Activated T-cell treated with anti-CD3 and anti-CD28 coated beads for 4 hours (primary cell): Measurements from ENCODE around the gene RCC1.
"Not testable (repeated sequence)": the region's sequence is repeated elsewhere in the genome, so short reads cannot be mapped to it uniquely, and the experiment has no call there.

ENCODE experiments used
- DNase-seq: peaks from one replicate; pipeline ENCODE4 v3.0.0-alpha.2; 2020

Gene RCC1

GRCh38 chr1:28505406-28506187 is at the start of gene RCC1:
Gene RCC1 (plus strand): TSS chr1:28506043. CDS start chr1:28529867, 23,824 bp downstream.
- peak; percentile 92 for DNase-seq

GRCh38 chr1:28456078-28456477 is 49.8 kb upstream of the RCC1 start:
- no peak for DNase-seq

- DNase-seq, result no peak
Measured at GRCh38 chr1:28457678-28458077, 48.2 kb upstream of the RCC1 start.

GRCh38 chr1:28458237-28459228 is 47.3 kb upstream of the RCC1 start:
- no peak for DNase-seq

GRCh38 chr1:28466226-28466778 is 39.5 kb upstream of the RCC1 start:
- no peak for DNase-seq

GRCh38 chr1:28470146-28470545 is 35.7 kb upstream of the RCC1 start:
- no peak for DNase-seq

- DNase-seq, result not testable (repeated sequence)
Measured at GRCh38 chr1:28479497-28479896, 26.3 kb upstream of the RCC1 start.

GRCh38 chr1:28480308-28480707 is 25.5 kb upstream of the RCC1 start:
- no peak for DNase-seq

GRCh38 chr1:28482138-28482537 is 23.7 kb upstream of the RCC1 start:
- no peak for DNase-seq

GRCh38 chr1:28482702-28483101 is 23.1 kb upstream of the RCC1 start:
- no peak for DNase-seq

- DNase-seq, result no peak
Measured at GRCh38 chr1:28494737-28495136, 11.1 kb upstream of the RCC1 start.

- DNase-seq, result no peak
Measured at GRCh38 chr1:28499553-28499952, 6.3 kb upstream of the RCC1 start.

GRCh38 chr1:28501925-28502324 is 3.9 kb upstream of the RCC1 start:
- no peak for DNase-seq

- no peak for DNase-seq
Measured at GRCh38 chr1:28503117-28503516, 2.7 kb upstream of the RCC1 start.

- DNase-seq, result no peak
Measured at GRCh38 chr1:28506907-28507246, 1.0 kb downstream of the RCC1 start.

GRCh38 chr1:28507247-28507645 is 1.4 kb downstream of the RCC1 start:
- no peak for DNase-seq

GRCh38 chr1:28507646-28508434 is 2.0 kb downstream of the RCC1 start:
- no peak for DNase-seq

GRCh38 chr1:28508435-28508754 is 2.6 kb downstream of the RCC1 start:
- no peak for DNase-seq

- DNase-seq, result no peak
Measured at GRCh38 chr1:28509705-28510272, 3.9 kb downstream of the RCC1 start.

- no peak for DNase-seq
Measured at GRCh38 chr1:28510273-28510969, 4.6 kb downstream of the RCC1 start.

- DNase-seq, result no peak
Measured at GRCh38 chr1:28510970-28511440, 5.2 kb downstream of the RCC1 start.
